Measurements from ENCODE around the gene SDC3.

DNA sequence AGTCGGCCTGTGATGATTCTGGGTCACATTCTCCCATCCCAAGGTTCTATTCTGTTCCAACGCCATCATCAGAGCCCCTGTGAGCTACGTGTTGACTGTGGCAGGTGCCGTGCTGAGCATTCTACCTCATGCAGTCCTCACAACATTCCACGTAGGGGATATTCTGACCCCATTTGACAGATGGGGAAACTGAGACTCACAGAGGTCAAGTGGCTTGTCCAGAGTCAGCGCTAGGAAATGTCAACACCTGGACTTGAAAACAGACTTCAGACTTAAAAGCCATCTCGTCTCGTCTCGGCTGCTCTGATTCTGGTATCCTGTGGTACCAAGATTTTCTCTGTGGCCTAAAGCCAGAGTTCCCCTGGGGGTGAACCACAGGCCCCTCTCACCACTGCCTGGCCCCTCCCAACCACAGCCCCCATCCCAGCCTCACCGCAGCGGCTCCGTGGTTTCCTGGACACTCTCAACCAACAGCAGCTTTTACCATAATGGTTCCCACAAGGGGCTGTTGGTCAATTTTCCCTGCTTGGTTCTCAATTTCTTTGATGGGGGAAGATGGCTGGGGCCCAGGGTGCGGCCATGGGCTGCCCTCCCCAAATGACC is 39.6 kb downstream of the SDC3 start:
- TF ChIP-seq POLR2A (IDR thresholded peaks at IDR 0.05; ENCODE audit: low read length) (no peak), GATA1 (IDR thresholded peaks at IDR 0.05; ENCODE audit: low read depth, low read length) (no peak)

All from erythroblast (primary cell).